HFF-Myc (cell line): ENCODE data around the gene USP53.

Source experiments
- DNase-seq: peaks from one replicate; pipeline ENCODE4 v3.0.0-alpha.2; 2011; ENCODE audit warnings: low read depth; ENCODE audit errors: extremely low read depth
- H3K4me3 ChIP-seq: replicated peaks from 2 replicates; pipeline ENCODE4 v1.5.1; 2011; ENCODE audit warnings: low read depth, mild to moderate bottlenecking, control low read depth, low read length
- CTCF ChIP-seq: IDR thresholded peaks from 2 replicates; pipeline ENCODE4 v1.5.1; 2012; ENCODE audit warnings: mild to moderate bottlenecking, low read depth, low read length, control low read depth; ENCODE audit errors: missing control alignments

The USP53 gene

GRCh38 chr4:119189638-119190037, 22.9 kb upstream of the USP53 start:
- no peak for TF ChIP-seq CTCF
- H3K4me3 ChIP-seq, result no peak overlapping the region
- DNase-seq, result no peak

- TF ChIP-seq CTCF, result no peak
- no peak for DNase-seq
- no peak overlapping the region for H3K4me3 ChIP-seq
Measured at GRCh38 chr4:119190354-119190753, 22.2 kb upstream of the USP53 start.

GRCh38 chr4:119191505-119191904, 21.0 kb upstream of the USP53 start:
- DNase-seq, result no peak
- no peak overlapping the region for H3K4me3 ChIP-seq
- TF ChIP-seq CTCF, result no peak

GRCh38 chr4:119197772-119198212, 14.7 kb upstream of the USP53 start:
- TF ChIP-seq CTCF, result no peak
- DNase-seq, result no peak
- H3K4me3 ChIP-seq, result no peak overlapping the region

GRCh38 chr4:119204916-119205315, 7.6 kb upstream of the USP53 start:
- no peak for TF ChIP-seq CTCF
- no peak overlapping the region for H3K4me3 ChIP-seq

GRCh38 chr4:119205690-119206089, 6.8 kb upstream of the USP53 start:
- DNase-seq, result no peak
- TF ChIP-seq CTCF, result no peak
- no peak overlapping the region for H3K4me3 ChIP-seq

More at GRCh38 chr4:119204916-119205315, 7.6 kb upstream of the USP53 start:
- DNase-seq, result no peak

GRCh38 chr4:119206178-119206577, 6.3 kb upstream of the USP53 start:
- TF ChIP-seq CTCF, result no peak
- no peak for DNase-seq
- no peak overlapping the region for H3K4me3 ChIP-seq
